ENCODE data around the gene PACSIN3.

PACSIN3 gene

DNA sequence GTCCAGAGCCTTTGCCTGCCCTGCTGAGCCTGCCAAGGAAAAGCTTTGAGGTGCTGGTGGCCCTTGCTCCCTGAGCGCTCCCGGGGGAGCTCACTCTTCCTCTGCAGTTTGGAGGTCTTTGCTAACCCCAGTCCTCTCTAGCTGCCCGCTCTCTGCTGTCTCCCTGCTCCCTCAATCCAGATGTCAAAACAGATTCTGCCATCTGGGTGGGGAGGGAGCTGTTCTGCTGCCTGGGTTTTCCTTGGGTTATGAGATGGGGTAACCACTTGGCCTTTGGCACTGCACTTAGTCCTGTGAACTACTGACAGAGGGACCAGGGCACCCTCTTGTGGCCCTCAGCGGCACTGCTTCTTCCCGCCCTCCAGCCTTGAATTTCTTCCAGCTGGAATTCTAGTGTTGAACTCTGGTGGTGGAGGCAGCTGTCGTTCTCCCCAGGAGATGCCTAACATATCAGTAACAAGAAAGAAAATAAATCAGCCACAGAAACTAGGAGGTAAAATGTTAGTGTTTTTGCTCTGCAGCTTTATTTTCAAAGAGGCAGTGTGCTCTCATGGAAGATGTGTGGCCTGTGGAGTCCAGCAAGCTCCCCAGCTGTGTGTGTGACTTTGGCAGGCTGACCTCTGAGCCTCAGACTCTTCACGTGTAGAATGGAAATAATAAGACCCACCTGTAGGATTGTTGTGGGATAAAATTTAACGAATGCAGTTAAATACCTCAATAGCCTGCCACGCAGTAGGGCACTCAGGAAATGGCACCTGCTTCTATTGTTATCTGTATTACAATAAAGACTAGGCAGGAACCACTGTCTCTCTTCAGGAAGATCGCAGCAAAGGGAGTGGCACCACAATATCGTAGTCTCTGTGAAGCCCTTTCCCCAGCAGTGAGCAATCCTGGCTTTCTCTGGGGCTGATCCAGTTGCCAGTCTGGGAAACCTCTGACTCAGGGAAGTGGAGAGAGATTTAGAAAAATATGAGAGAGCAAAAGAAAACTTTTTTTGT lies 33.0 kb downstream of the PACSIN3 start:
- DNase-seq (ENCODE audit: low read depth): no peak

DNA sequence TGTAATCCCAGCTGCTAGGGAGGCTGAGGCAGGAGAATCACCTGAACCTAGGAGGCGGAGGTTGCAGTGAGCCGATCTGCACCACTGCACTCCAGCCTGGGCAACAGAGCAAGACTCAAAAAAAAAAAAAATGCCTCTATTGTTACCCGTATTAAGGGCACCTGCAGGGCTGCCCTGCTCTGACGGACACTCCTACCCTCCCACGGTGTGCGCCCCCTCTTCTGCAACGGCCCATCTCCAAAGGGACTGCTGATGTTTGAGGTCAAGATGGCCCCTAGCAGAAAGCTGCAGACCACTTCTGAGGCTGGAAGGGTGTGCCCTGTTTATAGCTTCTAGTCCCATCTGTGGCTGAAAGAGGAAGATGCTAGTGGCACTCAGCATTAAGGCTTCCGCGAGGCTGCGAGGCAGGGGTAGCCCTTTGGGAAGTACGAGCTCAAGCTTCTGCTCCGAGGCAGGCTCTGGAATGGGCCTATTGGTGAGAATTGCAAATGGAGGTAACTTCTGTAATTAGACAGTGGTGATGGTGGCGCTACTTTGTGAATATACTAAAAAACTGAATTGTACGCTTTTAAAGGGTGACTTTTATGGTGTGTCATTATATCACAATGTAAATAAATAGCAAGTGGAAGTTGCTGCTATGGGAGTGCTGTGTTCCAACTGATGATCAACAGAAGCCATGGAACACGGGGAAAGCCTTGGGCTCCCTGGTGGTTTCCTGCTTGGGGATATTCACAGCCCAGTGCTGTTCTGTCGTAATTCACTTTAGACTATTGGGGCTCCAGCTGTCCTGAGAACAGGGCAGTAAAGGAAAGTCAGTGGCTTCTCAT lies 33.9 kb downstream of the PACSIN3 start:
- DNase-seq (ENCODE audit: low read depth): no peak

DNA sequence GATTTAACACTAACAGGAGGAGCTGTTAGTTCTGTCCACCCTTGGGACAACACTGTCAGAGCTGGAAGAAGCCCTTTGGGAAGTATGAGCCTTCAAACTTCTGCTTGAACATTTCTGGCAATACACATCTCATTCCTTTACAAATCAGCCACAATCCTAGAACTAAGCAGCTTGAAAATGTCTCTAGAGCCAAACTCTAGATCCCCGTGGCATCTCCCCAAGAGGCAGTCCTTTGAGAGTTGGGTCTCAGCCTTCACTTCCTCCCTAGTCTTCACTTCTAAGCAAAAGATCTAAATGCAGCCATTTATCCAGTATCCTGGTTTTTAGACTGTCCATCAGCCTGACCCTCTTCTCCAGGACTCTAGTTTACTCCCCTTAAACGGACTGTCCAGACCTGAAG lies 36.5 kb downstream of the PACSIN3 start:
- DNase-seq (ENCODE audit: low read depth): no peak

DNA sequence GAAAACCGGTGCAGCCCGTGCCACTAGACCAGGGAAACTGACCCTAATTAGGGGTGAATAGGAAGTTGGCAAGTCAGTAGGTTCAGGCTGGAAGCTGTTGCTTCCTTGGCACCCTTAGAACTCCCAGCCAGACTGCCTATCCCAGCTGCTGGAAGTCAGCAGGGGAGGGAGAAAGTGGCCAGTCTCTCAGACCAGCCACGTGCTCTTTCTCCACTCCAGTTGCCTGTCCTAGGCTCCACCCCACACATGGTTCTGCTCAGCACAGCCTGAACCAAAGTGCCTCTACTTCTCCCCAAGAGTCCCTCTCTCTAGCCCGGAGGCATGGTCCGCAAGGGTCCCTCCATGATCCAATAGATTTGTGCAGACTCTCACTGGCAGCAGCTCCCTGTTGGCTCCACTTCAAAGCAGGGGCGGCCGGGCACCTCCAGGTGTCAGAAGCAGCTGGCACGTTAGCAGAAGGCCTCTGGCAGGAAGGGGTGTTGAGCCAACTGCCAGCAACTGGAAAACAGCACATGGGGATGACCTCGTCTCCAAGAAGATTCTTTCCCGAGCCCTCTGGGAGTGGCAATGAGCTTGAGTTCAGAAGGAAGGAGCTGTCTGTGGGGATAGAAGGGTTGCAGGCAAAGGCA lies 37.2 kb downstream of the PACSIN3 start:
- no peak for DNase-seq (ENCODE audit: low read depth)

DNA sequence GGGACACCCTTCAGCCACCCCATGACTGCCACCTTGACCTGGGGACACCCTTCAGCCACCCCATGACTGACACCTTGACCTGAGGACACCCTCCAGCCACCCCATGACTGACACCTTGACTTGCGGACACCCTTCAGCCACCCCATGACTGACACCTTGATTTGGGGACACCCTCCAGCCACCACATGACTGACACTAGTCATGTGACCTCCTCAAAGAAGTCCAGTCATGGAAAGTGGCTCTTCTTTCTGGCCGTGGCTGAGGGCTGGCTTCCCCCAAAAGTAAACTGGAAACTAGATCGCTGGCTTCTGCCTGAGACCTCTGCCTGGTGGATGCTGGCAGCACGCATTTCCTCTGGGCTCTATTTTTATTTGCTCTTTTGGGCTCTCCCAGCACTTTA lies 38.0 kb downstream of the PACSIN3 start:
- DNase-seq (ENCODE audit: low read depth): no peak

DNA sequence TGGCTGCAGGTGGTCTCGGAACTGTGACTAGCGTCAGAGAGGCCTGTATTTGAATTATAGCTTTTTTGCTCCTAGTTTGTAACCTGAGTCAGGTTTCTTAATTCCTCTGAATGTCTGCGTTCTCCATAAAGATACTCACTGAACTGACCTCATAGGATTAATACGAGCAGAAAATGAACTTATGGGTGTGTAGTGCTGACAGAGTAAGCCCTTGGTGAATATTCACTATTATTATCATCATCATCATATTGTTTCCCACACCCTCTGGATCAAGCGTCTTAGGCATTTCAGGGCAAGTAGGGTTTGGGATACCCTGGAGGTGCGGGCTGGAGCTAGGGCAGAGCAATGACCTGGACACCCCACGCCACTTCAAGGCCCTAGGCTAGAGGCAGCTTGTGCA lies 38.6 kb downstream of the PACSIN3 start:
- no peak for DNase-seq (ENCODE audit: low read depth)

DNA sequence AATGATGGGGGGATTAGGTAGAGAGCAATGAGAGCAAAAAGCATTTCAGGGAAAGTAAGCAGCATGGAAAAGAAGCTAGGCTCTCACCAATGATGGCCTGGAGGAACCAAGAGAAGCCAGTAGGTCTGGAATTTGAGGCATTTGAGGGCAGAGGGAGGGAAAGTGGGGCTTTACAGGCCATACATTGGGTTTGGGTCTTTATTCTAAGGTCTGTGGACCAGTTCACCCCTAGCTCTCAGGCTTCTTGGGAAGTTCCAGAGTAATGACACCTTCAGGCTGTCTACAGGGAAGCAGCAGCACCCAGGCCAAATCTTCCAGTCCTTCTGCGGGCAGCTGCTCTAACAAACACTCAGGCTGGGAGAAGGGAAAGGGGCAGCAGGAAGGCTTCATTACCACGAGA lies 39.0 kb downstream of the PACSIN3 start:
- no peak for DNase-seq (ENCODE audit: low read depth)

DNA sequence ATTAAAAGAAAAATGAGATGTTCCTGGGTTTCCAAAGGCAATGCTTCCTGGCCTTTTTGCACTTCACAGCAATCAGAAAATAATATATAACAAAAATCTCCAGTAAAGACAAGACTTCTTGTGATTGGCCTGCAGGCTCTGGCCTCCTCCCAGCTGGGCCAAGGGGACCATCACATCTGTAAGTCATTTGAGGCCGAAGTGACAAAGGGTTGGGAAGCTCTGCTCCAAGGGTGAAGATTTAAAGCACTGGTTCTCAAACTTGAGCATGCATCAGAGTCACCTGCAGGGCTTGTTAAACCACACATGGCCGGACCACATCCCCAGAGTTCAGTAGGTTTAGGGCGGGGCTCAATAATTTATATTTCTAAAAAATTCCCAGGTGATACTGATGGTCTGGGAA lies 41.7 kb downstream of the PACSIN3 start:
- no peak for DNase-seq (ENCODE audit: low read depth)

DNA sequence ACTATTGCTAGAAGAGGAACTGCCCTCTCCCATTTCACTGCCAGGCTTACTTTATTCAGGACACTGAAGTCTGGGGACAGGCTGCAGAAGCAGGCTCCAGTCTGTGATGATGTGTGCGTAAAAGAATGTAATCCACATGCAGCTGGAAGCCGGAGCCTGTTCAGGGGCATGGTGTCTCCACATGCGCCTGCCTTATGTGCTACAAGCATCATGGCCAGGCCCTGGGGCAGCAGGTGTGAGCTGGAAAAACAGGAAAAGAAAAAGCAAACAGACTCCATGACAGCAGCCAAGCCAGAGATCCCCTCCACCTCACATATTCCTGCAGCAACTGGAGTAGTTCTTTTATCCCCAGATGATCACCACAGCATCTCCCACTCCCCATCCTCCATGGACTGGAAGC lies 42.9 kb downstream of the PACSIN3 start:
- DNase-seq (ENCODE audit: low read depth): peak; percentile 75

DNA sequence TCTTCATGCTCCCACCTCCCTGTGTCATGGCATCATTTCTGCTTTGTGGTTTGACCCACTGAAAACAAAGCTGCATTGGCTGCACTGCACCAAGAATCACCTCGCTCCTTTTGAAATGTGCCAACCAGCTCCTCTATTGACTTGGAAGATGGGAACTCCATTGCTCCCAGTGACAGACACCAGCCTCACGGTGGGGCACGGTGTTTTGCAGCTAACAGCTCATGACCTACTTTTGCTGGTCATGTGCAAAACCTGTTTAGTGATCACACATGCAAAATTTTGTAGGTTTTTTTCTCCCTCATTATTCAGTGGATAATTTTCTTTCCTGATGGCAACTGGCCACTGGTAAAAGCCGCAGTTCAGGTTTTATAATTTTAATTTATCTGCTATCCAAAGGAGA lies 46.4 kb downstream of the PACSIN3 start:
- no peak for DNase-seq (ENCODE audit: low read depth)

DNA sequence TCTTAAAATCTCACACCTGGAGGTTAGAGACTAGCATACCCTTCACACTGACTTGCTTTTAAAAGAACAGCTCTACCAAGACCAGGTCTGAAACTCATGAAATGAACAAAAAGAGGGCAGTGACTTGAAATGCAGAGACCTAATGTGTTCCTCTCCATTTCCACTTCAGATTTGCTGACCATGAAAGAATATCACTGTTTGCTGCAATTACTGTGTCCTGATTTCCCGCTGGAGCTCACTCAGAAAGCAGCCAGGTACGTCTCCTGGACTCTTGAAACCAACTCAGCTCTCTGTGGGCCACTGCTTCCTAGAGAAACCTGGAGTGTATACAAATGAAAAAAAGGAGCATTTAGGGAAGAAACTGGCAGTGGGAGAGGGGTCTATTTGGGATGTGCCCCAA lies 48.8 kb downstream of the PACSIN3 start:
- no peak for DNase-seq (ENCODE audit: low read depth)

DNA sequence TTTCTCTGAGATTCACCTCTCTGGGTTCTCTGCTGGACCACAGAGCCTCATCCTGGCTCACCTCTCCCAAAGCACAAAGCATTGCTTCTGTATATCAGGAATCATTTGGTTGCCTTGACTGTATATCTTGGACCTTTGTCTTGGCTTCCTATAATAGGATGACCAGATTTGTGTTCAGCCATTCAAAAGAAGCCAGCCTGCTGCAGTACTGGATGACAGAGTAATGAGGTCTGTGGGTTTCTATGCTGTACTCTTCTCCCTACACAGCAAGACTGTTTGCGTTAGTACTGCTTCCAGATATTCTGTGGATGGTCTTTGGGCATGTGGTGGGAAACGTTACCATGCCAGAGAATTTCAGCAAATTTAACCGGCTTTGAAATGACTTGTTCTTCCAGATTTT lies 49.3 kb downstream of the PACSIN3 start:
- no peak for DNase-seq (ENCODE audit: low read depth)

DNA sequence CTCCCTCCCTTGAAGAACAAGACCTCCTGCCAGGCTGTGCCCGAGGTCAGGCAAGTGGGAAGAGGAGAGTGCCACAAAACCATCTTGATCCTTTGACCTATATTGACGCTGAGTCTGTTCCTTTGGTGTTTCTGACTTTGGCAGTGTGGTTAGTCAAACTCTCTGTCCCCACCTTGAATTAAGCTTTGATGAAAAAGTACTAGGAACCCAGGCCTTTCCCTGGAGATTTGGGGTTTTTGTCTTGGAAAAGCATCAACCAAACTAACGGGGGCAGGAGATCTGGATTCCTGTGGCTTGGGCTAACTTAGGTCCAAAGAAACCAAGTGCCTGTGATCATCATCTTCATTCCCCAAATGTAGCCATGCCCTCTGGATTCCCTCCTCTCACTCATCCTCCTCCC lies 49.9 kb downstream of the PACSIN3 start:
- no peak for DNase-seq (ENCODE audit: low read depth)

DNA sequence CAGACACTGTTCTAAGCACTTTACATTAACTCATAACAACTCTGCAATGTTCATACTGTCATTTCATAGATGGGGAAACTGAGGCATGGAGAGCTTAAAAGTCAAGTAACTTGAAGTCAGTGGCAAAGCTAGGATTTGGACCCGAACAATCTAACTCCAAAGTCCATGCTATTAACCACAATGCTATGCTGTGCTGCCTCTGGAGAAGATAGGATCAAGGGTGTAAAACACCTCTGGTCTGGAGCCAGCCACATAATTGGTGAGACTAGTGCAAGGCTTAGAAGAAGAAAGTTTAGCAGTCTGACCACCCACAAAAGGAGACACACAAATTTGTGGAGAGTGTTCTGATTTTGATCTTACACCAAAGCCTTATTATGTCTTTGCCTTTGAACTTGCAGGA lies 53.3 kb downstream of the PACSIN3 start:
- DNase-seq (ENCODE audit: low read depth): no peak

DNA sequence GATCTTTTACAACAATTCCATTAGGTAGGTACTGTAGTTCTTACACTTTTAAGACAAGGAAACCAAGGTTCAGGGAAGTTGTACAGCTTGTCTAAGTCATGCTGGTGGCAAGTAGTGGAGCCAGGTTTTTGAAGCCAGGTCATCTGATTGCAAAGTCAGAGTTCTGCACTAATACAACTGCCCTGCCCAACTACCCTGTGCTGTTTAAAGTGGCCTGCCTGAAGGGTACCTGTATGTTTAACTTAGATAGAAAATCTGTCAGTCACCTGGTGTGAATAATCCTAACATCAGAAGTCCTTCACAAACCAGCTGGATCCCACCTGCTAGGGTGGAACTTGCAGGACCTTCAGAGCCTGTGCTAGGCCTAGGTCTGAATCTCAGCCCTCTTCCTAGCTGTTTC lies 53.7 kb downstream of the PACSIN3 start:
- DNase-seq (ENCODE audit: low read depth): no peak

DNA sequence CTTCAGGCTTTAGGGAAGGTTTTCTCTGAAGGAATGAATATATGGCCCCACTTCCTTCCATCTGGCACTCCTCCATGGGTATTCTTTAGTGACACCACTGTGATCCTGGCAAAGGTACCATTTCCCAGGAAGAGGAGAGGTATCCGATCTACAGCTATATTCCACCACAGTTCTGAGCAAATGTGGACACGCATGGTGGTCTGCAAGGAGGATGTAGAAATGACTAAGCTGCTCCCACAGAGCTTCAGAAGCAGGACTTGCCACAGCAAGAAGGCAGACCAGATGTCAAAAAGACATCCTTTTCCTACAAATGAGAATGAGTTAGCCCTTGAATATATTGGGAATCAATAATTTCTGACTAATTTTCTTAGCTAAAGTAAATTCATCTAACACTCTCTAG lies 55.1 kb downstream of the PACSIN3 start:
- DNase-seq (ENCODE audit: low read depth): no peak

DNA sequence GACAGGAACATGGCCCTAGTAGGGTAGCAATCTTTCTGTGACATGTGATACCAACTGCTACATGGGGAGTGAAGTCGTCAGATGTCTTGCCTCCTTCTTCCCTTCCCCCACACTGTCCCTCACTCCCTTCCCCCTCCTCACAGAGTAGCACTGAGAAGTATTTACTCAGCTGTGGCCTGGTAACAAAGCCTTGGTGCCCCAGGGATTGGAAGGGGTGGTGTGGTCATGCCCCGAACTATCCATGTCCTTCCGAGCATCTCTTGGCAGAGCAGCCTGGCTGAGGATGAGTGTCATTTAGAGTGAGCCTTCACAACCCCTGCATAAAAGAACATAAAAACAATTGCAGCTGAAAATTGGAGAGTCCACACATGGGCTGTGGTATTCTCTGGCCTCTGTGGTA lies 55.7 kb downstream of the PACSIN3 start:
- DNase-seq (ENCODE audit: low read depth): no peak

All from GM04503 (cell line).